HepG2 (cell line): ENCODE data around the gene ZSWIM8. TPM values are rescaled to one million over a fixed set of nuclear protein-coding genes. Genes with fewer than 3 reads are reported as not detected.

ENCODE experiments used
- AFF4 ChIP-seq: sonication (generic); formaldehyde crosslinking; IDR thresholded peaks from 2 replicates; pipeline ENCODE4 v1.4.0; 2020; ENCODE audit warnings: missing genetic modification reagents
- ATF2 ChIP-seq: sonication (generic); formaldehyde crosslinking; IDR thresholded peaks from 2 replicates; pipeline ENCODE4 v1.4.0; 2020; ENCODE audit warnings: missing genetic modification reagents
- GLMP ChIP-seq: sonication (generic); formaldehyde crosslinking; IDR thresholded peaks from 2 replicates; pipeline ENCODE4 v1.9.0; 2021; ENCODE audit warnings: missing genetic modification reagents, mild to moderate bottlenecking, borderline replicate concordance
- GTF3A ChIP-seq: sonication (generic); formaldehyde crosslinking; conservative IDR thresholded peaks from 2 replicates; pipeline ENCODE4 v1.4.0; 2020; ENCODE audit warnings: mild to moderate bottlenecking, missing genetic modification reagents
- KDM5B ChIP-seq: sonication (generic); formaldehyde crosslinking; IDR thresholded peaks from 2 replicates; pipeline ENCODE4 v1.4.0; 2020; ENCODE audit warnings: missing genetic modification reagents, mild to moderate bottlenecking, borderline replicate concordance
- NCOR1 ChIP-seq: fragments of 200-600 bp; sonication (generic); IDR thresholded peaks from 2 replicates; pipeline ENCODE4 v1.7.0; 2017; ENCODE audit warnings: antibody characterized with exemption, low read length, borderline replicate concordance
- NFYB ChIP-seq: sonication (generic); formaldehyde crosslinking; IDR thresholded peaks from 2 replicates; pipeline ENCODE4 v1.4.0; 2020; ENCODE audit warnings: missing genetic modification reagents
- PHB2 ChIP-seq: fragments of 450-650 bp; IDR thresholded peaks from 2 replicates; pipeline ENCODE4 v1.6.1; 2018; ENCODE audit not compliant: partially characterized antibody
- PLRG1 ChIP-seq: fragments of 450-650 bp; conservative IDR thresholded peaks from 2 replicates; pipeline ENCODE4 v1.6.1; 2016
- RORA ChIP-seq: sonication (generic); formaldehyde crosslinking; IDR thresholded peaks from 2 replicates; pipeline ENCODE4 v1.5.0; 2020; ENCODE audit warnings: mild to moderate bottlenecking, missing genetic modification reagents, moderate library complexity
- TMF1 ChIP-seq: sonication (generic); formaldehyde crosslinking; IDR thresholded peaks from 2 replicates; pipeline ENCODE4 v1.8.1; 2022; ENCODE audit warnings: low read depth, missing genetic modification reagents
- ZFP36L2 ChIP-seq: sonication (generic); formaldehyde crosslinking; IDR thresholded peaks from 2 replicates; pipeline ENCODE4 v1.4.0; 2020; ENCODE audit warnings: missing genetic modification reagents
- ZNF317 ChIP-seq: sonication (generic); formaldehyde crosslinking; IDR thresholded peaks from 2 replicates; pipeline ENCODE4 v1.5.0; 2020; ENCODE audit warnings: mild to moderate bottlenecking, missing genetic modification reagents
- ZNF318 ChIP-seq: sonication (generic); formaldehyde crosslinking; IDR thresholded peaks from 2 replicates; pipeline ENCODE4 v1.4.0; 2020; ENCODE audit warnings: mild to moderate bottlenecking, missing genetic modification reagents
- polyA plus RNA-seq, 8 experiments: library from polyadenylated mRNA; depleted of rRNA in 3 of 8; stranded (reverse) in 7 of 8; unstranded in 1 of 8; fragments of >200 nt; fragmentation: Illumina TruSeq in 4 of 8; extraction: Trizol in 4 of 8; gene quantifications; 2 replicates each; pipeline versions ENCODE4 v1.2.1 to v1.2.3, GENCODE V29; 2011 to 2016; ENCODE audit warnings: low read depth in 4 of 8, missing spikeins in 1 of 8, mixed read lengths in 1 of 8; ENCODE audit not compliant: insufficient read depth in 1 of 8
- total RNA-seq, 5 experiments: library from RNA; depleted of rRNA; stranded (reverse); fragments of >200 nt; fragmentation: Illumina TruSeq; extraction: Trizol; gene quantifications; 2 replicates each; pipeline ENCODE4 v1.2.3, GENCODE V29; 2016; ENCODE audit warnings: low read depth in 1 of 5

ZSWIM8 gene
- total and polyA plus RNA-seq, 2 of the 13 experiments (the other 11 are each of a cell fraction or from before 2014, with no cell fraction given): 39.9 to 98.2 TPM

- TF ChIP-seq KDM5B (CRISPR knock-in tag) (no peak; the same call in 1 of the 2 replicates), ZNF317 (CRISPR knock-in tag) (no peak), NFYB (peak; percentile 80), PHB2 (no peak), ZNF318 (CRISPR knock-in tag) (no peak), PLRG1 (no peak), AFF4 (CRISPR knock-in tag) (no peak), ATF2 (CRISPR knock-in tag) (0 out of 2 replicates have a peak, but pooled peaks have one; percentile 51), RORA (CRISPR knock-in tag) (no peak), GLMP (CRISPR knock-in tag) (no peak), GTF3A (no peak), NCOR1 (no peak; the same call in 1 of the 2 replicates), TMF1 (no peak), ZFP36L2 (CRISPR knock-in tag) (0 out of 2 replicates have a peak, but pooled peaks have one; percentile 54)
Observed at GRCh38 chr10:73781879-73782748, 3.3 kb upstream of the ZSWIM8 start, which contains the start of gene CHCHD1 (continued).
